Spinal cord (tissue), 10 donors: ENCODE data around the gene HNMT. TPM values are rescaled to one million over a fixed set of nuclear protein-coding genes. Genes with fewer than 3 reads are reported as not detected.
"Not testable (repeated sequence)": the region's sequence is repeated elsewhere in the genome, so short reads cannot be mapped to it uniquely, and the experiment has no call there.

Source experiments
- DNase-seq, 6 donors: peaks; one replicate each; pipeline versions ENCODE4 v3.0.0 to v3.0.0-alpha.2; 2013 to 2015; ENCODE audit warnings: low spot score in 6 of 6, low read depth in 4 of 6
- H3K27ac ChIP-seq: one replicate; pipeline ENCODE4 v1.5.1; 2013; ENCODE audit warnings: low read depth, low read length, control low read depth
- H3K27me3 ChIP-seq: one replicate; pipeline ENCODE4 v1.6.1; 2013; ENCODE audit warnings: low read length; ENCODE audit not compliant: control insufficient read depth, insufficient read depth
- H3K36me3 ChIP-seq: one replicate; pipeline ENCODE4 v1.6.1; 2013; ENCODE audit warnings: low read length; ENCODE audit not compliant: control insufficient read depth, insufficient read depth
- H3K4me1 ChIP-seq: one replicate; pipeline ENCODE4 v1.6.1; 2013; ENCODE audit warnings: low read length; ENCODE audit not compliant: control insufficient read depth, insufficient read depth
- H3K4me3 ChIP-seq: one replicate; pipeline ENCODE4 v1.5.1; 2013; ENCODE audit warnings: low read depth, low read length, control low read depth
- H3K9me3 ChIP-seq: one replicate; pipeline ENCODE4 v1.6.1; 2013; ENCODE audit warnings: low read length; ENCODE audit not compliant: control insufficient read depth, insufficient read depth
- WGBS: methylation state at CpG from one replicate; pipeline ENCODE4 v1.1.5; 2013; ENCODE audit warnings: missing lambda C conversion rate; ENCODE audit not compliant: insufficient coverage; 5-methylcytosine and 5-hydroxymethylcytosine counted together
- polyA plus RNA-seq, 2 donors: library from polyadenylated mRNA; unstranded; fragments of 120-200 nt; gene quantifications; one replicate each; pipeline ENCODE4 v1.2.1, GENCODE V29; 2013; ENCODE audit not compliant: insufficient read length in 2 of 2
- total RNA-seq, 2 donors: library from RNA; depleted of rRNA in 1 of 2; stranded (reverse); fragments of 120-200 nt in 1 of 2; fragments of >200 nt in 1 of 2; gene quantifications; one replicate each; pipeline versions ENCODE4 v1.2.3 to v1.2.4, GENCODE V29; 2013 to 2014
- donor health status: healthy.

The HNMT gene
- total and polyA plus RNA-seq, 4 donors = 29.0 to 158 (median 49.1) TPM

- Histone ChIP-seq H3K4me3 (no peak overlapping the region), H3K27ac (no peak overlapping the region), H3K9me3 (no peaks in the 10 kb centered on the region), H3K27me3 (no peaks in the 10 kb centered on the region), H3K4me1 (no peaks in the 10 kb centered on the region), H3K36me3 (no peaks in the 10 kb centered on the region)
- WGBS = 84% methylated on average over 7 of the region's 11 CpGs
- DNase-seq = no peak
Measured at GRCh38 chr2:137981112-137981656, 16.9 kb downstream of the HNMT start.

DNA sequence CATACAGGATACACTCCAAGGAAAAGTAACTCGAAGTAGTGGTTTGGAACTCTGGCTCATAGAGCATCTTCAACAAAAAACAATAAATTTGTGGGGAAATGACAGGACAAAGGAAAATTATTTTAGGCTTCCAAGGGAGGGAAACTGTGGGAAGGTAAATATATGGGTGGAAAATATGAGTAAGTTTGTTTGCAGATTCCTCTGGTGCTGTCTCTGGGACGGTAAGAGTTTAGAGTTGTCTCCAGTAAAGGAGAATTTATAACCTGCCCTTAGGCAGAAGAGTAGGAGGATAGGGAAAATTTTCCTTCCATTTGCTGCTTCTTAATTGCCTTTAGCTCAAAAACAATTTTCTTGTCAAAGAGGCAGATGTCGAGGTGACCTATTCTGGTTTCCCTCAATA is 19.3 kb downstream of the HNMT start:
- 33% methylated on average over 1 of the region's 3 CpGs for WGBS
- Histone ChIP-seq H3K4me3 (no peak overlapping the region), H3K9me3 (no peaks in the 10 kb centered on the region), H3K27ac (no peak overlapping the region), H3K27me3 (no peaks in the 10 kb centered on the region), H3K36me3 (no peaks in the 10 kb centered on the region), H3K4me1 (no peaks in the 10 kb centered on the region)
- DNase-seq = no peak

DNA sequence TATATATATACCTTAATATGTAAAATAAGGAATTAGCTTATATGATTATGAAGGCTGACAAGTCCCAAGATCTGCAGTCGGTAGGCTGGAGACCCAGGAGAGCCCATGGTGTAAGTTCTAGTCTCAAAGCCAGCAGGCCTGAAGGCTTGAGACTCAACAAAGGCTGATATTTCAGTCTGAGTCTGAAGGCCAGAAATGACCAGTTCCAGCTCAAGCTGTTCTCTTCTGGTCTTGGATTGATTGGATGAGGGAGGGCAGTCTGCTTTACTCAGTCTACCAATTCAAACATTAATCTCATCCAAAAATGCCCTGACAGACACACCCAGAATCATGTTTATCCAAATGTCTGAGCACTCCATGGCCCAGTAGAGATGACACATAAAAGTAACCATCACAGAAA is 22.0 kb downstream of the HNMT start:
- Histone ChIP-seq H3K36me3 (no peaks in the 10 kb centered on the region), H3K9me3 (no peaks in the 10 kb centered on the region), H3K27me3 (no peaks in the 10 kb centered on the region), H3K4me3 (no peak overlapping the region), H3K4me1 (no peaks in the 10 kb centered on the region), H3K27ac (no peak overlapping the region)
- no peak for DNase-seq
- WGBS = 100% methylated on average over 1 of the region's 1 CpG

DNA sequence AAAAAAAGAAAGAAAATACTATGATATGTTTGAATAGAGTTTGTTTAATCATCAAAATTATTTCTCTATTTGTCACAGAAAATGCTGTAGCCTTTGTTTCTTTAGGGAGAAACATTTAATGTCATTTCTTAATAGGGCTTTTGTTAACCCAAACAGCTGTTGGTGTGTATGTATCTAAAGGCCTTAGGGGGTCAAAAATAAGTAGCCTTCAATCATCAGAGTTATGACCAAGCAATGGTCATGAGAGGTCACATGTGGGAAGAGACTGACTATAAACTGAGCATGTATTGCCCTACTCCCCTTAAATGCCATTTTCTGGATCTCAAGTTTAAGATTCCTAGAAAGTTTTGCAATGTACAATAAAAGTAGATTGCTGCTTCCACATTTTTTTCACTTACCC is 22.7 kb downstream of the HNMT start:
- no peaks in the 10 kb centered on the region for H3K27me3 ChIP-seq
- H3K36me3 ChIP-seq = peaks cover 3% of the 10 kb centered on the region
- no peak overlapping the region for H3K4me3 ChIP-seq
- no peak overlapping the region for H3K27ac ChIP-seq
- DNase-seq = no peak
- no peaks in the 10 kb centered on the region for H3K4me1 ChIP-seq
- H3K9me3 ChIP-seq = no peaks in the 10 kb centered on the region

DNA sequence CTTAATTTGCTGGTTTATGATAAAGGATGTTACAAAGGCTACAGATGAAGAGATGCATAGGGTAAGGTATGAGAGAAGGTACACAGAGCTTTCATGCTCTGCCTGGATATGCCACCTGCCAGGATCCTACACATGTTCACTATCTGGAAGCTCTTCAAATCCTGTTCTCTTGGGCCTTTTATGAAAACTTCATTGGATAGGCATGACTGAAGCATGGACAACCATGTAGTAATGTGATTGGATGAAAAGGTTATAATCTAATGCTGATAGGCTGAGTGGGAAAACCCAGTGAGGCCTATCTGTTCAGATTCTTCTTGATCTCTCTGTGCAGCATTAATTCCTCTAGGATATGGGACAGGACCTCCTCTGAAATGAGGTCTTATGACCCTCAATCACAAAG is 26.8 kb downstream of the HNMT start:
- peaks cover 3% of the 10 kb centered on the region for H3K36me3 ChIP-seq
- H3K4me3 ChIP-seq = no peak overlapping the region
- no peak for DNase-seq
- no peaks in the 10 kb centered on the region for H3K27me3 ChIP-seq
- no peak overlapping the region for H3K27ac ChIP-seq
- H3K4me1 ChIP-seq = no peaks in the 10 kb centered on the region
- H3K9me3 ChIP-seq = no peaks in the 10 kb centered on the region

GRCh38 chr2:137992039-137992646 is 27.9 kb downstream of the HNMT start:
- Histone ChIP-seq H3K27me3 (no peaks in the 10 kb centered on the region), H3K36me3 (peaks cover 3% of the 10 kb centered on the region), H3K27ac (no peak overlapping the region), H3K4me1 (no peaks in the 10 kb centered on the region), H3K4me3 (no peak overlapping the region), H3K9me3 (no peaks in the 10 kb centered on the region)
- no peak for DNase-seq
- WGBS = 93% methylated on average over 6 of the region's 6 CpGs

DNA sequence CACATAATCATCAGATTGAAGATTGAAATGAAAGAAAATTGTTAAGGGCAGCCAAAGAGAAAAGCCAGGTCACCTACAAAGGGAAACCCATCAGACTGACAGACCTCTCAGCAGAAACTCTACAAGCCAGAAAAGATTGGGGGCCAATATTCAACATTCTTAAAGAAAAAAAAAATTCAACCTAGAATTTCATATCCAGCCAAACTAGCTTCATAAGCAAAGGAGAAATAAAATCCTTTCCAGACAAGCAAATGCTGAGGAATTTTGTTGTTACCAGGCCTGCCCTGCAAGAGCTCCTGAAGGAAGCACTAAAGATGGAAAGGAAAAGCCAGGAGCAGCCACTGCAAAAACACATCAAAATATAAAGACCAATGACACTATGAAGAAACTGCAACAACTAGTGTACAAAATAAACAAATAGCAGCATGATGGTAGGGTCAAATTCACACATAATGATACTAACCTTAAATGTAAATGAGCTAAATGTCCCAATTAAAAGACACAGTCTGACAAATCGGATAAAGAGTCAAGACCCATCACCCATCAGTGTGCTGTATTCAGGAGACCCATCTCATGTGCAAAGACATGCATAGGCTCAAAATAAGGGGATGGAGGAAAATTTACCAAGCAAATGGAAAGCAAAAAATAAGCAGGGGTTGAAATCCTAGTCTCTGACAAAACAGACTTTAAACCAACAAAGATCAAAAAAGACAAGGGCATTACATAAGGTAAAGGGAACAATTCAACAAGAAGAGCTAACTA is 29.6 kb downstream of the HNMT start:
- H3K36me3 ChIP-seq, H3K4me3 ChIP-seq, H3K27me3 ChIP-seq, H3K9me3 ChIP-seq, H3K27ac ChIP-seq, H3K4me1 ChIP-seq, DNase-seq: not testable (repeated sequence)
- WGBS = no CpG with 5 or more reads among the region's 1 CpG

DNA sequence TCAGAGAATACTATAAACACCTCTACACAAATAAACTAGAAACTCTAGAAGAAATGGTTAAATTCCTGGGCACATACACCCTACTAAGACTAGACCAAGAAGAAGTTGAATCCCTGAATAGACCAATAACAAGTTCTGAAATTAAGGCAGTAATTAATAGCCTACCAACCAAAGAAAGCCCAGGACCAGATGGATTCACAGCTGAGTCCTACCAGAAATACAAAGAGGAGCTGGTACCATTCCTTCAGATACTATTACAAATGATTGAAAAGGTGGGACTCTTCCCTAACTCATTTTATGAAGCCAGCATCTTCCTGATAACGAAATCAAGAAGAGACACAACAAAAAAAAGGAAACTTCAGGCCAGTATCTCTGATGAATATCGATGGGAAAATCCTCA is 31.1 kb downstream of the HNMT start:
- H3K27ac ChIP-seq, H3K27me3 ChIP-seq, H3K4me1 ChIP-seq, H3K4me3 ChIP-seq, DNase-seq, H3K36me3 ChIP-seq, H3K9me3 ChIP-seq: not testable (repeated sequence)
- WGBS = 100% methylated on average over 1 of the region's 2 CpGs

- H3K9me3 ChIP-seq, H3K4me3 ChIP-seq, H3K27ac ChIP-seq, DNase-seq, H3K36me3 ChIP-seq, H3K4me1 ChIP-seq, H3K27me3 ChIP-seq: not testable (repeated sequence)
Measured at GRCh38 chr2:137996158-137996557, 31.9 kb downstream of the HNMT start.

- H3K27ac ChIP-seq = no peak overlapping the region
- WGBS = no CpG with 5 or more reads among the region's 4 CpGs
- no peaks in the 10 kb centered on the region for H3K27me3 ChIP-seq
- no peak overlapping the region for H3K4me3 ChIP-seq
- no peak for DNase-seq
- no peaks in the 10 kb centered on the region for H3K9me3 ChIP-seq
- H3K4me1 ChIP-seq = no peaks in the 10 kb centered on the region
- no peaks in the 10 kb centered on the region for H3K36me3 ChIP-seq
Measured at GRCh38 chr2:137997733-137998132, 33.5 kb downstream of the HNMT start.
